Measurements from ENCODE around the gene GLOD5.

GLOD5 gene

DNA sequence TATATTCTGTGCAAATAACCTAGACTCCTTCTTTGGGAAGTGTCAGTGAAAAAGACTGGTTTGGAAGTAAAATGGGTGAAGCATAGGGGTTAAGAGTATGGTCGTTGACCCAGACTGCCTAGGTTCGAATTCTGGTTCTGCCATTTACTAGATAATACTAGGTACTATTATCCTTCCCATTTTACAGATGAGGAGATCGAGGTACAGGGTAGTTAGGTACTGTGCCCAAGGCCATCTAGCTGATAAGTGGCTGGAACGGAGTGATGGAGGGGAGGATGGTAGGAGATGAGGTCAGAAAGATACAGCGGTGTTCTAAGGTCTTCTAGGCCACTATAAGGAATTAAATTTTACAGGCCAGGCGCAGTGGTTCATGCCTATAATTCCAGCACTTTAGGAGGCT lies 11.1 kb downstream of the GLOD5 start:
- TF ChIP-seq CTCF (IDR thresholded peaks at IDR 0.05; ENCODE audit: borderline replicate concordance, control extremely low read depth, extremely low read depth, insufficient read depth, missing control alignments), result no peak
- no peak for DNase-seq (ENCODE audit: low spot score)
- in situ Hi-C loops (cut with MboI; ENCODE audit: low sequenced_read_pairs, unreplicated experiment), result no loop called here

DNA sequence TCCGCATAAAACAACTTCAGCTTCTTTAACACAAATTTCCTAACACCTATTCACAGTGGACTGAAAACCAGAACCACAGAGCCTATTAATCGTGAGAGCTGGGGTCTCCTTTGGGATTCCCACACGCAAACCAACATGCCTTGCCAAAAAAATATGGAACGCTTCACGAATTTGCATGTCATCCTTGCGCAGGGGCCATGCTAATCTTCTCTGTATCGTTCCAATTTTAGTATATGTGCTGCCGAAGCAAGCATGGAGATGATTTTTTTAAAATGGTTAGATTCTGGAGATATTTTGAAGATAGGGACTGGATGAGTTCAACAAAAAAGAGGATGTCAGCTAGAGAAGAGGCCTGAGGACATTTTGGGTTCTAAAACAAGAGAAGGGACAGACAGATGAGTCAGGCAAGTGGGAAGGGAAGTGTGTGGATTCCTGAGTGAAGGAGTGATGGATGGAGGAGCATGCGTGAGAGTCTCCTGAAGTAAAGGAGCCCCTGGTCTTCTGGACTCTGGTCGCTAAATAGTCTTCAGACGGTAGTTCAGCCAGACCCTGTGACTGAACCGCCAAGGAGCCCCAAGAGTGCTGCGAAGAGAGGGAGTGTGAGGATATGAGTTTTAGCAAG lies 15.4 kb downstream of the GLOD5 start:
- in situ Hi-C loops (cut with MboI; ENCODE audit: low sequenced_read_pairs, unreplicated experiment), result no loop called here

GRCh38 chrX:48779399-48779798 lies 17.9 kb downstream of the GLOD5 start:
- TF ChIP-seq CTCF (IDR thresholded peaks at IDR 0.05; ENCODE audit: borderline replicate concordance, control extremely low read depth, extremely low read depth, insufficient read depth, missing control alignments), result no peak
- in situ Hi-C loops (cut with MboI; ENCODE audit: low sequenced_read_pairs, unreplicated experiment), result no loop called here
- no peak for DNase-seq (ENCODE audit: low spot score)

More for the DNA sequence above, 15.4 kb downstream of the GLOD5 start:
- TF ChIP-seq CTCF (IDR thresholded peaks at IDR 0.05; ENCODE audit: borderline replicate concordance, control extremely low read depth, extremely low read depth, insufficient read depth, missing control alignments), result no peak
- DNase-seq (ENCODE audit: low spot score), result no peak

DNA sequence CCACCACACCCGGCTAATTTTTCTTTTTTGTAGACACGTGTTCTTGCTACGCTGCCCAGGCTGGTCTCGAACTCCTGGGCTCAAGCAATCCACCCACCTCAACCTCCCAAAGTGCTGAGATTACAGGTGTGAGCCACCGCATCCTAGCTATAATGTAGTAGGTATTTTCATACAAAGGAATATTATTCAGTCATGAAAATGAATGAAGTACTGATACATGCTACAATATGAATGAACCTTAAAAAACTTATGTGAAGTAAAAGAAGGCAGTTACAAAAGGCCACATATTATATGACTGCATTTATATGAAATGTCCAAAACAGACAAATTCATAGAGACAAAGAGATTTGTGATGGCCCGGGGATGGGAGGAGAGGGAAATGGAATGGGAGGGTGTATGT lies 20.2 kb downstream of the GLOD5 start:
- TF ChIP-seq CTCF (IDR thresholded peaks at IDR 0.05; ENCODE audit: borderline replicate concordance, control extremely low read depth, extremely low read depth, insufficient read depth, missing control alignments), result no peak
- in situ Hi-C loops (cut with MboI; ENCODE audit: low sequenced_read_pairs, unreplicated experiment), result no loop called here
- no peak for DNase-seq (ENCODE audit: low spot score)

DNA sequence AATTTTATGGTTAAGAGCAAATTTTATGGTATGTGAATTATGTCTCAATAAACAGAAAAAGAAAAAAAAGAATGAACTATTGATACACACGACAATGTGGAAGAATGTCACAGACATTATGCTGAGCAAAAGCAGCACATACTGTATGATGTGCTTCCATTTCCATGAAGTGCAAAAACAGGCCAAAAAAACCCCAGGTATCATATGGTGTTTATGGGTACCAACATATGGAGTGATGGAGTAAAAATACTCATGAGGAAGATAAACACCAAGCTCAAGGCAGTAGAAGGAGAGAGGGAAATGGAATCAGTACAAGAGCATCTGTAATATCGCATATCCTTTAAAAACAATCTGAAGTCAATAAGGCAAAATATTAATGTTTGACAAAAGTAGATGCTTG lies 20.7 kb downstream of the GLOD5 start:
- TF ChIP-seq CTCF (IDR thresholded peaks at IDR 0.05; ENCODE audit: borderline replicate concordance, control extremely low read depth, extremely low read depth, insufficient read depth, missing control alignments), result no peak
- no peak for DNase-seq (ENCODE audit: low spot score)
- in situ Hi-C loops (cut with MboI; ENCODE audit: low sequenced_read_pairs, unreplicated experiment), result no loop called here

GRCh38 chrX:48782795-48783194 lies 21.2 kb downstream of the GLOD5 start:
- no peak for DNase-seq (ENCODE audit: low spot score)
- in situ Hi-C loops (cut with MboI; ENCODE audit: low sequenced_read_pairs, unreplicated experiment), result no loop called here

More at GRCh38 chrX:48782795-48783194, 21.2 kb downstream of the GLOD5 start:
- no peak for TF ChIP-seq CTCF (IDR thresholded peaks at IDR 0.05; ENCODE audit: borderline replicate concordance, control extremely low read depth, extremely low read depth, insufficient read depth, missing control alignments)

Data from GM13976 (cell line).